NCI-H146 treated with DMSO at 0.1 percent for 48 hours (cell line): ENCODE measurements around the gene MLPH.
A peak's percentile ranks its signal among the peaks of the same experiment; 100 is the strongest.

Experiments used
- DNase-seq: peaks from one replicate; lab custom pipeline; 2025; ENCODE audit not compliant: unreplicated experiment; lab: John Stamatoyannopoulos, UW

The MLPH gene

DNA sequence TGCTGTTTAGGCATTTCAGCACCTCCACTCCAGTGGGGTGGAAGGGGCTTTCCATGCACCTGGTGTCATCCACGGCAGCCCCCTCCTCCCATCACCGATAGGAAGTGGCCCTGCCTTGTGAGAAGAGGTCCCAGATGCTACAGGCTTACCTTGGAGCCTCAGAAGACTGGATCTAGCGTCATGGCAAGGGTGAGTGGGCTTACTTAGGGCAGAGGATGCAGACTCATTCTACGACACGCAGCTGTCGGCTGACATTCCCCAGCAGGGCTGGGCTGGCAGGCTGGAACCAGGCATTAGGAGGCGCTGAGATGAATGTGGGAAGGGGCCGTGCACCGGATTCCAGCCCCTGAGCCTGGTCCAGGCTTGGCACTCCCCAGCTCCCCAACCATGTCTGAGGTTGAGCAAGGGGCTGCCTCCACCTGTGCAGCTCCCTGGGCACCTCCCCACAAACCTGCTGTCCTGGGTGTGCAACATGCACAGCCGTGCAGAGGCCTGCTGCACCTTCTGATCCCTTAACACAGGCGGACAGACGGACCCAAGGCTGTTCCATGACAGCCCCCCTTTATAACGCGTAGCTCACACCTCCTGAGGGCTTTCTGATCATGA, 77.6 kb downstream of the MLPH start:
- no peak for DNase-seq

DNA sequence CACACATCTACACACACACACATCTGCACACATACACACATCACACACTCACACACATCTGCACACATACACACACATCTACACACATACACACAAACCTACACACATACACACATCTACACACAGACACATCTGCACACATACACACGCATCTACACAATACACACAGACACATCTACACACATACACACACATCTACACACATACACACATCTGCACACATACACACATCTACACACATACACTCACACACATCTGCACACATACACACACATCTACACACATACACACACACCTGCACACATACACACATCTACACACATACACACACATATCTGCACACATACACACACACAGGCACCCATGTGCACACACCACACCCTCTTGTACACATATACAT, 78.9 kb downstream of the MLPH start:
- no peak for DNase-seq

DNA sequence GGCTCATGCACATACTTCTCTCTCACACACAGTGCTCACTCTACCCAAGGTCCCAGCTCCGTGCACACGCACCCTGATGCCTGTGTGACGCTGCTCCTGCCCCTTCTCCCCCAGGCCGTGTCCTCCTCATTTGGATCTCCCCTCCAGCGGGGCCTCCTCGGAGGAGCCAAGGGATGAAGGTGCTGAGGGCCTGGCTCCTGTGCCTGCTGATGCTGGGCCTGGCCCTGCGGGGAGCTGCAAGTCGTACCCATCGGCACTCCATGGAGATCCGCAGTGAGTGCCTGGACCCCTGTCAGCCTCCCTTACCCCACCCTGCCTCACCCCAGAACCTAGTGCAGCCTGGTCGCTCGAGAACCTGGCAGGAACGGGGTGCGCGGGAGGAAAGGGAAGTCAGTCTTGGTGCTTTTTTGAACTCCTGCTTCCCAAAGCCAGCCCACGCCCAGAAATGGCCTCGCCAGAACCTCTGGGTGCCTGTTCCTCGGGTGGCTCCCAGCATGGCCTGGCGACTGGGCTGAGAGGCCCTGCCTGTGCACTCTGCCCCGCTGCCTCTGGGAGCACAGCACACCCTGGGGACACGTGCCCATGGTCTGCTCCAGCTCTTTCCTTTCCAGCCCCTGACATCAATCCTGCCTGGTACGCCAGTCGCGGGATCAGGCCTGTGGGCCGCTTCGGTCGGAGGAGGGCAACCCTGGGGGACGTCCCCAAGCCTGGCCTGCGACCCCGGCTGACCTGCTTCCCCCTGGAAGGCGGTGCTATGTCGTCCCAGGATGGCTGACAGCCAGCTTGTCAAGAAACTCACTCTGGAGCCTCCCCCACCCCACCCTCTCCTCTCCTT, 79.6 kb downstream of the MLPH start, which contains the start of gene PRLH:
TSS of gene PRLH (plus strand) at position 174 of the 835 bp plus-strand sequence. CDS start at position 174, 0 bp downstream.
- DNase-seq: no peak

GRCh38 chr2:237567276-237568029, 80.4 kb downstream of the MLPH start:
- no peak for DNase-seq

- no peak for DNase-seq
These were observed 81.1 kb downstream of the MLPH start for GRCh38 chr2:237568121-237568660.

DNA sequence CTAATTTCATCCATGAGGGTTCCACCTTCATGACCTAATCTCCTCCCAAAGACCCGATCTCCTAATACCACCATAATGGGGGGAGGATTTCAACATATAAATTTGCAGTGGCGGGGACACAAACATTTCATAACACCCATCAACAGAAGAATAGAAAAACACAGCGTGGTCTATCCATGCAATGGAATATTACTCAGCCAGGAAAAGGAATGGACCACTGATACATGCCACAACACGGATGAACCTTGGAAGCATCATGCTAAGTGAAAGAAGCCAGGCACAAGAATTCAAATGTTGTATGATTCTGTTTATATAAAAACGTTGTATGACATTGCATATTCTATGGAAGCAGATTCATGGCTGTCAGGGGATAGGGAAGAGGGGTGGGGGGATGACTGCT, 82.0 kb downstream of the MLPH start:
- no peak for DNase-seq

GRCh38 chr2:237569896-237570295, 82.8 kb downstream of the MLPH start:
- DNase-seq: no peak

GRCh38 chr2:237570776-237571335, 83.8 kb downstream of the MLPH start:
- DNase-seq: no peak

DNA sequence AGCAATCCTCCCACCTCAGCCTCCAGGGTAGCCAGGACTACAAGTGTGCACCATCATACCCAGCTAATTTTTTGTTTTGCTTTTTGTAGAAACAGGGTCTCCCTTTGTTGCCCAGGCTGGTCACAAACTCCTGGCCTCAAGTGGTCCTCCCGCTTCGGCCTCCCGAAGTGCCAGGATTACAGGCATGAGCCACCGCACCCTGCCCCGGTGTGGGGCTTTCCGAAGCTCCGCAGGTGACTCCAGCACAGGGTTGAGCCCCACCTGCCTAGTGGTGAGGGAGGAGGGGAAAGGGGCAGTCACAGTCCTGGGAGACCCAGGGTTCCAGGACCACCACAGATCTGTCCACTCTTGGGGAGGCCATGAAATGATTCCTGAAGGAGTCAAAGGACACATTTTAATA, 84.5 kb downstream of the MLPH start:
- DNase-seq: no peak

GRCh38 chr2:237572021-237572741, 85.1 kb downstream of the MLPH start:
- DNase-seq: peak; percentile 52

GRCh38 chr2:237572742-237573101, 85.7 kb downstream of the MLPH start:
- no peak for DNase-seq

DNA sequence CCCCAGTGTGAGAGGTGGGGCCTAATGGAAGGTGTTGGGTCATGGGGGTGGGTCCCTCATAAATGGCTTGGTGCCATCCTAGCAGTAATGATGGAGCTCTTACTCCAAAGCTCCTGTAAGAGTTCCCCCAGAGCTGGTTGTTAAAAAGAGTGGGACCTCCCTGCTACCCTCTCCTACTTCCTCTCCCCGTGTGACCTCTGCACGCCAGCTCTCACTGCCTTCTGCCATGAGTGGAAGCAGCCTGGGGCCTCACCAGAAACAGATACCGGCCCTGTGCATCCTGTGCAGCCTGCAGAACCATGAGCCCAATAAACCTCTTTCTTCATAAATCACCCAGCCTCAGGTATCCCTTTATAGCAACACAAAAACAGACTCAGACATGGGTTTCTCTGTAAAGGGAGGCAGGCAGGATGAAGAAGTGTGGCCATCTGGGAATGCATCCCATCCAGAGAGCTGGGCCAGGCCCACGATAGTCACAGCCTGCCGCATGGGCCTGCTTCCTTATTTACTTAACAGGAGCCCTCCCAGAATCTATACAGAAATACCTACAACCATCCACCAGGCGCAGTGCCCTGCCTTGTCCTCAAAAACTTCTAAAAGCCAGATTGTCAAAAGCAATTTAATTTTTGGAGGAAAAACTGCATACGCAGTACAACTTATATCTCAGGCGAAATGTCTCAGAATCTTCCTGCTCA, 86.8 kb downstream of the MLPH start:
- no peak for DNase-seq

- no peak for DNase-seq
These were observed 87.4 kb downstream of the MLPH start for GRCh38 chr2:237574467-237574866.

- no peak for DNase-seq
These were observed 88.1 kb downstream of the MLPH start for GRCh38 chr2:237574894-237575868.

GRCh38 chr2:237575869-237576862, 89.1 kb downstream of the MLPH start:
- DNase-seq: no peak

GRCh38 chr2:237576974-237577373, 89.9 kb downstream of the MLPH start:
- no peak for DNase-seq

DNA sequence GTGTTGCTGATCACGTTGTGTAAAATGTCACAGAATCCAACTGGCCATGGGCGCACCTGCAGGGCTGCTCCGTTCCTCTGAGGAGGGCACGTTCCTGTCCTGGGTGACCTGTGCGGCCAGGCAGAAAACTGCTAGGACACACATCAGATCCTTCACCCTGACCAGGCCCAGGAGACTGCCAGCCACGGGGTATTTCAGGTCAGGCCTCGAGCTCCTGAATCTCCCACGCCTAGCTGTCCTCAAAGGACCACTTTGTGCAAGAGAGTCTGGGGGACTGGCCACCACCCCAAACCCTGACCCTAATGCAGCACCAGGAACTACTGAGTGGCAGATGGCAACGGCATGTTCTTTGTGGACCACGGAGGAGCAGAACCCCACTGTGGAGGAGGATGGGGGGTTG, 90.4 kb downstream of the MLPH start:
- DNase-seq: no peak
